Lung (tissue), 12 donors: ENCODE measurements around the gene LIX1. TPM values are rescaled to one million over a fixed set of nuclear protein-coding genes. Genes with fewer than 3 reads are reported as not detected.

Experiments
- ATAC-seq: fragments of 200-7000 bp; cut with Tn5 transposase; one replicate; pipeline ENCODE4 v1.9.1; 2020; ENCODE audit warnings: moderate number of reproducible peaks; ENCODE audit not compliant: insufficient read depth, low FRiP score
- DNase-seq, 3 donors: peaks; one replicate each; pipeline ENCODE4 v3.0.0-alpha.2; 2013 to 2017
- H3K27ac ChIP-seq, 2 donors: one replicate each; pipeline ENCODE4 v1.5.1; 2013; ENCODE audit warnings: mild to moderate bottlenecking in 2 of 2, moderate library complexity in 2 of 2, control low read depth in 1 of 2, inconsistent platforms in 1 of 2, low read depth in 1 of 2, low read length in 1 of 2
- H3K27me3 ChIP-seq, 3 donors: one replicate each; pipeline ENCODE4 v1.5.1; 2013; ENCODE audit warnings: low read length in 2 of 3; ENCODE audit not compliant: control insufficient read depth in 3 of 3, insufficient read depth in 3 of 3
- H3K36me3 ChIP-seq, 4 donors: one replicate each; pipeline ENCODE4 v1.5.1; 2013; ENCODE audit warnings: low read length in 4 of 4, mild to moderate bottlenecking in 1 of 4, moderate library complexity in 1 of 4; ENCODE audit not compliant: control insufficient read depth in 4 of 4, insufficient read depth in 4 of 4
- H3K4me1 ChIP-seq, 5 donors: one replicate each; pipeline ENCODE4 v1.5.1; 2013; ENCODE audit warnings: low read length in 5 of 5, mild to moderate bottlenecking in 2 of 5, moderate library complexity in 1 of 5; ENCODE audit not compliant: control insufficient read depth in 5 of 5, insufficient read depth in 5 of 5
- H3K4me3 ChIP-seq: one replicate; pipeline ENCODE4 v1.5.1; 2013; ENCODE audit warnings: mild to moderate bottlenecking, control low read depth, moderate library complexity
- H3K9ac ChIP-seq, 2 donors: one replicate each; pipeline ENCODE4 v1.5.1; 2013; ENCODE audit warnings: low read length in 2 of 2, control low read depth in 1 of 2; ENCODE audit not compliant: insufficient read depth in 1 of 2
- H3K9me3 ChIP-seq, 4 donors: one replicate each; pipeline ENCODE4 v1.5.1; 2013; ENCODE audit warnings: low read length in 3 of 4, mild to moderate bottlenecking in 1 of 4, moderate library complexity in 1 of 4; ENCODE audit not compliant: control insufficient read depth in 4 of 4, insufficient read depth in 3 of 4
- WGBS, 2 donors: extraction: QIAGEN DNeasy Blood & Tissue Kit; methylation state at CpG; one replicate each; pipeline ENCODE4 v1.1.7; 2013; 5-methylcytosine and 5-hydroxymethylcytosine counted together
- polyA plus RNA-seq, 2 donors: library from polyadenylated mRNA; stranded (reverse); fragments of 200-250 nt; gene quantifications; one replicate each; pipeline ENCODE4 v1.2.1, GENCODE V29; 2013
- total RNA-seq, 2 donors: library from RNA; depleted of rRNA in 1 of 2; stranded (reverse); fragments of >200 nt in 1 of 2; gene quantifications; one replicate each; pipeline ENCODE4 v1.2.1, GENCODE V29; 2014 to 2021
- TF ChIP-seq, protein P1 (sequence below): IDR thresholded peaks from 2 replicates; pipeline ENCODE4 v1.5.1; 2012; ENCODE audit warnings: mild to moderate bottlenecking; ENCODE audit errors: control extremely low read depth, extremely low read depth
- donor health status: control.
- donor health status: control.
- donor health status: Bipolar disorder and iron deficiency.
- donor health status: healthy.
- donor health status: DM: yes; HTN: yes; CAD: no.

The LIX1 gene
- total and polyA plus RNA-seq, 4 donors = 0.11 TPM; not detected in 3

DNA sequence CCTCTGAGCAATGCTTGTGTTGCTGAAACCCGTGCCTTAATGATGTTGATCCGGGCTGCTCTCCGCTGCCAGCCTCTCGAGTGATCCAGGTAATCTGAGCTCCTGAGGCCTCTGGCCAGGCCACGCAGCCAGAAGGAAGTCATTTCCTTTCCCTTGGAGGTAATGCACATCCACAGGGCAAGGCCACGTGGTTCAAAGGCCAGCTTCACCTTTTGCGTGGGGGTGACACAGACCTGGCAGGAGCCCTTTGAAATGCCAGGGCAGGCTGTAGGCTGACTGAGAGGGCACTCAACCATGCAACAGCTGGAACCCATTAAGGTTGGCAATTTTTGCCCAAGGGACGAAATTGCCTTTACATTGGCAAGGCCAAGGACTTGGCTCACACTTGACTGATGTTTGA is 80.4 kb downstream of the LIX1 start:
- Histone ChIP-seq H3K4me3 (no peak overlapping the region), H3K27ac (no peak overlapping the region), H3K4me1 (peaks cover 0 to 8% (median 0%) of the 10 kb centered on the region in 5 donors), H3K9ac (no peak overlapping the region), H3K36me3 (no peaks in the 10 kb centered on the region), H3K9me3 (peaks cover 0 to 5% (median 2%) of the 10 kb centered on the region in 4 donors), H3K27me3 (no peaks in the 10 kb centered on the region)
- DNase-seq (no peak), ATAC-seq (no peak)
- 80 to 83% methylated on average over 8 of the region's 8 CpGs for WGBS, 2 donors
- TF ChIP-seq, protein P1, sequence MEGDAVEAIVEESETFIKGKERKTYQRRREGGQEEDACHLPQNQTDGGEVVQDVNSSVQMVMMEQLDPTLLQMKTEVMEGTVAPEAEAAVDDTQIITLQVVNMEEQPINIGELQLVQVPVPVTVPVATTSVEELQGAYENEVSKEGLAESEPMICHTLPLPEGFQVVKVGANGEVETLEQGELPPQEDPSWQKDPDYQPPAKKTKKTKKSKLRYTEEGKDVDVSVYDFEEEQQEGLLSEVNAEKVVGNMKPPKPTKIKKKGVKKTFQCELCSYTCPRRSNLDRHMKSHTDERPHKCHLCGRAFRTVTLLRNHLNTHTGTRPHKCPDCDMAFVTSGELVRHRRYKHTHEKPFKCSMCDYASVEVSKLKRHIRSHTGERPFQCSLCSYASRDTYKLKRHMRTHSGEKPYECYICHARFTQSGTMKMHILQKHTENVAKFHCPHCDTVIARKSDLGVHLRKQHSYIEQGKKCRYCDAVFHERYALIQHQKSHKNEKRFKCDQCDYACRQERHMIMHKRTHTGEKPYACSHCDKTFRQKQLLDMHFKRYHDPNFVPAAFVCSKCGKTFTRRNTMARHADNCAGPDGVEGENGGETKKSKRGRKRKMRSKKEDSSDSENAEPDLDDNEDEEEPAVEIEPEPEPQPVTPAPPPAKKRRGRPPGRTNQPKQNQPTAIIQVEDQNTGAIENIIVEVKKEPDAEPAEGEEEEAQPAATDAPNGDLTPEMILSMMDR = no peak

DNA sequence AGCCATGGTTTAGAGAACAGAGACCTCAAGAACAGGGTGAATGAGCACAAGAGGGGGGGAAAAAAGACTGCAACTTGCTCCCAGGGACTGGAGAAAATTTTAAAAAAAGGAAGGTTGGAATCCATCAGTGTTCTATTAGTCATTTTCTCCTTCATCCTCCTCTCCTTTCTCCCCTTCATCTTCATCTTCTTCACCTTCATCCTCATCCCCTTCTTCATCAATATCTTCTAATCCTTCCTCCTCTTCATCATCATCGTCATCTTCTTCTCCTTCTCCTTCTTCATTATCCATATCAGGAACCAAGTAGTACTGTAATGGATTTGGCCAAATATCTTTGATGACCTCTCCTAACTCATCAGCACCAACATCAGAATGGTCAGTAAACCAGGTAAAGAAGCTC is 86.1 kb downstream of the LIX1 start:
- WGBS, 2 donors = 95% methylated on average over 1 of the region's 1 CpG
- no peaks in the 10 kb centered on the region for H3K27me3 ChIP-seq
- TF ChIP-seq, protein P1 = no peak
- no peak overlapping the region for H3K27ac ChIP-seq
- no peaks in the 10 kb centered on the region for H3K36me3 ChIP-seq
- no peak for DNase-seq
- ATAC-seq = no peak
- H3K9ac ChIP-seq = no peak overlapping the region
- H3K9me3 ChIP-seq = peaks cover 0 to 5% (median 2%) of the 10 kb centered on the region in 4 donors
- no peaks in the 10 kb centered on the region for H3K4me1 ChIP-seq
- no peak overlapping the region for H3K4me3 ChIP-seq

DNA sequence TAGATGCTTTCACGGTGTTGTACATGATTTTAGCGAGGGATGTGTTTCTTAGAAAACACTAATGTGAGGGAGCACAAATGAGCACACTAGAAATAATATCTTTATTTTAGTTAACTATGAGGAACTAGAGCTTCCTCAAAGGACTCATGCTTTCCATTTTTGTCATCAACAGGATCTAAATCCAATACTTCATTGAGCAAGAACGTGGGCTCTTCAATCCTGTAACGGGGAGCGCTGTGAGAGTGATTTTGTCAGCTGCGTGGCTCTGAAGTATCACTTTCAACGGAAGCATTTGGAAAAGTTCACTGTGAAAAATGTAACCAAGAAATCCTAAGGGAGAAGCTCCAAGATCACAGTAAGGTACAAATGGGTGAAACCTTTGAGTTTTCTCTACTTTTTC is 93.2 kb downstream of the LIX1 start:
- DNase-seq = no peak
- Histone ChIP-seq H3K27ac (no peak overlapping the region), H3K9ac (no peak overlapping the region), H3K4me1 (peaks cover 0 to under 1% (median 0%) of the 10 kb centered on the region in 5 donors), H3K4me3 (no peak overlapping the region), H3K36me3 (no peaks in the 10 kb centered on the region), H3K27me3 (no peaks in the 10 kb centered on the region), H3K9me3 (no peaks in the 10 kb centered on the region)
- ATAC-seq = no peak
- 54 to 65% methylated on average over 7 of the region's 7 CpGs for WGBS, 2 donors
- TF ChIP-seq, protein P1 = no peak

DNA sequence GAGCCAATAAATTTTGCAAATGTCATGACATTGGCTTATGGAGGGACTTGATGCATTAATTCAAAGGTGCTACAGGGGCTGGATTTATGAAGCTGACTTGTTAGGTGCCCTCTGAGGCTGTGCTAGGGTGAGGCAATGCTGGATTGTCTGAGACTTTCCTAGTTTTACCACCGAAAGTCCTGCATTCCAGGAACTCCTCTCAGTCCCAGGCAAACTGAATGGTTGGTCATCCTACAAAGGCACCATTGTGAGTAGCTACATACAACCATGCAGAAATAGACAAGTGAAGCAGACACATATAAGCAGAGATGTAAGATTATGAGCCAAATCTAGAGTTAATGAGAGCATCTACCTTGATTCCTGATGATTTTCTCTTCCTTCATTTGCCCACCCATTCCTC is 95.3 kb downstream of the LIX1 start:
- no peak overlapping the region for H3K4me3 ChIP-seq
- H3K4me1 ChIP-seq = peaks cover 0 to 5% (median 3%) of the 10 kb centered on the region in 5 donors
- DNase-seq (no peak), ATAC-seq (no peak)
- no peaks in the 10 kb centered on the region for H3K27me3 ChIP-seq
- H3K9me3 ChIP-seq = no peaks in the 10 kb centered on the region
- H3K27ac ChIP-seq = no peak overlapping the region
- TF ChIP-seq, protein P1 = no peak
- H3K36me3 ChIP-seq = no peaks in the 10 kb centered on the region
- 90 to 94% methylated on average over 1 of the region's 1 CpG for WGBS, 2 donors
- no peak overlapping the region for H3K9ac ChIP-seq
